ENCODE results near the gene GSTP1.
"Not testable (repeated sequence)": the region's sequence is repeated elsewhere in the genome, so short reads cannot be mapped to it uniquely, and the experiment has no call there.

Gene GSTP1

GRCh38 chr11:67583247-67584204 is at the start of gene GSTP1:
Gene GSTP1, plus strand, starts transcription at chr11:67583812. Its CDS starts 32 bp downstream, at chr11:67583844.
- DNase-seq: peak; percentile 80

DNA sequence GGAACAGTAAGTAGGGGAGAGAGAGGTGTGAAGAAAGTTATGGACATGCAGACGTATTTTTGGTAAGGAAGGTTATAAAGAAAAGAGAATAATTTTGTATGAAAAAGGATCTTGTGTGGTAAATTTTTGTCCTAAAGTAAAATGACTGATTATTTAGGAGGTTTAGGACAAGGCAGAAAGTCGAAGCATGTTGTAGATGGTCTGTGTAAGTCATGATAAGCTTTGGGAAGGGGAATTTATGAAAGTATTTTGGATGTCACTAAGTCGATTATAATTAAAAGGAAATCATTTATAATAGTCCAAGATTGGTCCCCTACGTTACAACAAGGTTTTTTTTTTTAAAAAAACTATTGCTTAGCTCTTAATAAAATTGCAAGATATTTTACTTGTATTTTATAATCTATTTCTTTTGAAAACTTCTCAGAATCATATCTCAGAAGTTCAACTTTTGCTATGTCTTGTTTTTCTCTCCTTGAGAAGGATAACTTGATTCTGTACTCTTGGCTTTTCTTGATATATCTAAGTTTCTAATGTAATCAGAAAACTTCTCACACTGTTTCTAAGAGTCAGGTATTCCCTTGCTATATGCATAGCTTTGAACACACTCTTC is 49.4 kb upstream of the GSTP1 start:
- no peak for DNase-seq

- DNase-seq: no peak
These were observed 48.1 kb upstream of the GSTP1 start for GRCh38 chr11:67535561-67535960.

DNA sequence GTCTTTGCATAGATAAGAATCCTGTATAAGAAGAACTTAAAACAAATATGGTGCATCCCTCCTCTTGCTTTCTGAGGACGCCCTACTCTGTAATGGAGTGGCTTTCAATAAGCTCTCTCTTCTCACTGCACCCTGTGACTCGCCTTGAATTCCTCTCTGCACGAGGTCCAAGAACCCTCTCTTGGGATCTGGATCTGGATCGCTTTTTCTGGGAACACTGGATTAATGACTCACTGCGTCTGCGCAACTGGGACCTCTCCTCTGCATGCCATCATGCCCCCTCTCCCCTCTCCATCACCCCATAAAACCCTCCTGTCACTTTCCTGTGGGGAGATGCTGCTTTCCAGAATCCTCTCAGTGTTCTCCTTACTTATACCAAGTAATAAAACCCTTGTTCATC is 45.3 kb upstream of the GSTP1 start:
- DNase-seq: no peak

DNA sequence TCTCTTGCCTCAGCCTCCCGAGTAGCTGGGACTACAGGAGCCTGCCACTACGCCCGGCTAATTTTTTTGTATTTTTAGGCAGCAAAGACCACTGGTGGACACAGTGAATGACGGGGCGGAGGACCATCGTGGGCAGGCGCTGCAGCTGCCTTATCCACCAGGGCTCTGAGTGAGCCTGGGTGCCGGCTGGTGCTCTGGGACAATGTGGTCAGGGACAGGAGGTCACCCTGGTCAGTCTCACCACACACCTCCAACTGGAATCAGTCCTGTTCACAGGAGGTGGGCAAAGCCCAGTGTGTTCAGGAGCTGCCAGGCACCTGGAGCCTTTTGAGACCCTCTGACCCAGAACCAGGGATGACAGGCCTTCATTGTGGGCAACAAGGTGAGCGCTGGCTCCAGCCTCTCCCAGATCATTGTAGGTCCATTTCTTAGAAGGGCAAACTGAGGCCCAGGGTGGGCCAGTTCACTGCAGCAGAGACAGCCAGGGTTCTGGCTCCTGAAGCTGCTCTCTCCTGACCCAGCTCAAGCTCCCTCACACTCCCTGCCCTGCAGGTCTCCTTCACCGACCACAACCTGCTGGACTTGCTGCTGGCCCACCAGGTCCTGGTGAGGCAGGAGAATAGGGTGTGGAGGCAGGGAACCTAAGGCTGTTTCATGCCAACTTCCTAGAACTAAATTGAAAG is 44.6 kb upstream of the GSTP1 start:
- no peak for DNase-seq

- DNase-seq: no peak
These were observed 44.1 kb upstream of the GSTP1 start for GRCh38 chr11:67539550-67539949.

GRCh38 chr11:67541198-67541597 is 42.4 kb upstream of the GSTP1 start:
- DNase-seq: no peak

- DNase-seq: no peak
These were observed 41.4 kb upstream of the GSTP1 start for GRCh38 chr11:67542169-67542568.

GRCh38 chr11:67542971-67543370 is 40.6 kb upstream of the GSTP1 start:
- no peak for DNase-seq

- no peak for DNase-seq
These were observed 40.0 kb upstream of the GSTP1 start for GRCh38 chr11:67543585-67543984.

DNA sequence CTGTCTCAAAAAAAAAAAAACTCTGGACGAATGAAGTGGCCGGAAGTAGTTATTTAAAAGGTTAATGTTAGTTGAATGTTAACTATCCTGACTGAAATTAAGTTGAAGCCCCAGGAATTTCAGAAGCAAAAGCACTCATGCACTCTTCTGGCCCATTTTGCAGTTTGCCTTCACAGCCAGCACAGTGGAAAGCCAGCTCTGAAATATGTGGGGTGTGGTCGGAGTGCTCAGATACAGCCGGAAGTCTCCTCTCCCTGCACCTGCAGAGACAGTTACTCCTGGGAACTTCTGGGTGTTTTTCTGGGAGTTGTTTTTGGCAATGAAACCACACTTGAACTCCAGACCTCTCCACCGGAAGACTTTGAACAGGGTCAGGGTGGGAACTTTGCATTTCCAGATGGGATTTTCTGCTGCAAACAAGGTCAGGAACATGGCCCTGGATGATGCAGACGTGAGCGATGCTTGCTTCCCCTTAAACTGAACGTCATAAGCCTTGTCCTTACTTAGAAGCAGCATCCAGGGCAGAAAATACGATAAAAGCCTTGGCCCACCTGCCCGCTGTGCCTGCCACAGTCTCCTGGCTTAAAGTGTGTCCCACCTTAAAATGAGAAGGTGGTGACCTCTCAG is 38.9 kb upstream of the GSTP1 start:
- no peak for DNase-seq

DNA sequence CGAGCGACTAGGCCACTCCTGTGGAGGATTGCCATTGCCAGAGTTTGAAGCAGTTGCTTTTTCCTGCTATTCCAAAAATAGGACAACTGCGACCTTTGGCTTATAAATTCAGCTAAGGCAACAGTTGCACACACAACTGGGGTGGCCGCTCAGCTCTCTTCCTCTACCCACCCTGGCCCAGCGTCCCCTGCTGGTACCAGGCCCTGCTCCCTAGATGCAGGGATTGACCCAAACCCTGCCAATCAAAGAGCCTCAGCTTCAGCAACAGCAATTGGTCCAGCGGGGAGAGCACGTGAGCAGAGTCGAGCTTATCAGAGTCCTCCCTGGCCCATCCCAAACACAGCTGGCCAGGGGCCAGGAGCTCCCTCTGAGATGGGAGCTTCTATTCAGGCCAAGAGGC is 38.3 kb upstream of the GSTP1 start:
- DNase-seq: no peak

- DNase-seq: not testable (repeated sequence)
These were observed 35.5 kb upstream of the GSTP1 start for GRCh38 chr11:67548112-67548511.

DNA sequence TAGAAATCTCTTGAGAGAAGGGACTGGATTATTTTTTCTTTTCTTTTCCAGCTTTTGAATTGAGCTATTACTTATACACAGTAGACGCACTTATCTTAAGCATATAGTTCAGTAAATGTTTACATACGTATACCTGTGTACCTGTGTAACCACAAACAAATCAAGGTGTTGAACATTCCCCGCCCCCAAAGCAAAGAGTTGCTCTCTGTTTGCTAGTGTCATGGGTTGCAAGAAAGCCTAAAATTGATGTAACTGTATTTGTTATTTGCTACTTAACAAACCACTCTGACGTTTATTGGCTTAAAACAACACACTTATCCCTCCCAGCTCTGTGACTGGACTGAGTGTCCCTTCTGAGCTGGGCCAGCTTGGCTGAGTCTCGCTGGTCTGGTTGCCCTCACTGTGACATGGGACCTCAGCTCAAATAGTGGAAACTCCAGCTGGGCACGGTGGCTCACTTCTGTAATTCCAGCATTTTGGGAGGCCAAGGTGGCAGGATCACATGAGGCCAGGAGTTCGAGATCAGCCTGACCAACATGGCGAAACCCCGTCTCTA is 35.0 kb upstream of the GSTP1 start:
- no peak for DNase-seq

DNA sequence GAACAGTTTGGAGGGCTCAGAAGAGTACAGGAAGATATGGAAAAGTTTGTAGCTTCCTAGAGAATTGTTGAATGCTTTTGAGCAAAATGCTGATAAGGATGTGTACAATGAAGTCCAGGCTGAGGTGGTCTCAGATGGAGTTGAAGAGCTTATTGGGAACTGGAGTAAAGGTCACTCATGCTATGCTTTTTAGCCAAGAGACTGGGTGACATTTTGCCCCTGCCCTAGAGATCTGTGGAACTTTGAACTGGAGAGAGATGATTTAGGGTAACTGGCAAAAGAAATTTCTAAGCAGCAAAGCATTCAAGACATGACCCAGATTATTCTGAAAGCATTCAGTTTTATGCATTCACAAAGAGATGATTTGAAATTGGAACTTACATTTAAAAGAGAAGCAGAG is 32.5 kb upstream of the GSTP1 start:
- DNase-seq: no peak

GRCh38 chr11:67551697-67552096 is 31.9 kb upstream of the GSTP1 start:
- DNase-seq: not testable (repeated sequence)

DNA sequence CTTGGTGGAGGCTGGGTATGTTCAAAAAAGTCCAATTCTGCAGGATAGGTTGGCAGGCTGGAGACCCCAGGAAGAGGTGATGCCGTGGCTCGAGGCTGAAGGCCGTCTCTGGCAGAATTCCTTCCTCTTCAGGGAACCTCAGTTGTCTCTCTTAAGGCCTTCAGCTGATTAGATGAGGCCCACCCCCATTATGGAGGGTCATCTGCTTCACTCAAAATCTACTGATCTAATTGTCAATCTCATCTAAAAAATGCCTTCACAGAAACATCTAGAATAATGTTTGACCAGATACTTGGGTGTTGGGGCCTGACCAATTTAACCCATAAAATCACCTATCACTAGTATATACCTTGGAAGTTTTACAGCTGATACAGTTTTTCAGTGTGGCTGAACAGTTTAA is 27.4 kb upstream of the GSTP1 start:
- no peak for DNase-seq

DNA sequence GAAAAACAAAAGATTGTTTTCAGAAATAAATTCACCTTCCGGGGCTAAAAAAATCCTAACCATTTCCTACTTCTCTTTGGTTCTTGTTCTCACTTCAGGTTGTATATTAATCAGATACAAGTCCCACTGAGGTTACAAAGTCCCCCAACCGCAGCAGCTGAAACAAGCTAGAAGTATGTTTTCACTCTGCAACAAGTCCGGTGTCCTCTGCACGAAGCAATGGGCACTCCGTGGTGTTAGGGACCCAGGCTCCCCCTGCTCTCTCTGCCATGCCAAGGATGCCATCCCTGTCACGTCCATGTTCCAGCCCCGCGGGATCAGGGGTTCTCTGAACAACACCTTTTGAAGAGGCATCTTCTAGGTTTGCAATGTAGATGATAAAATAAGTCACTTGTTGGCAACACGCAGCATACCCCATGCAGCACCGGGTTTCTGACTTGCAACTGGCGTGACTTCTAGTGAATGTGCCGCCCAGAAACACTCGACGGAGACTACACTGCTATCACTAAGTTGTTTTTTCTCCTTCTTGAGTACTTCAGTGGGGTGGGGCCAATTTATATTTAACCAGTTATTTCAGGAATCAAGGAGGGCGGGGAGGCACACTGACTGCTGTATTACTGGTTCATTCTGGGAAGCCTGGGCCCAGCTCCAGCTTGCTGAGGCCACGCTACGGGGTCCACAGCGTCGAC is 25.4 kb upstream of the GSTP1 start:
- no peak for DNase-seq

GRCh38 chr11:67561971-67562619 is 21.5 kb upstream of the GSTP1 start:
- DNase-seq: no peak

DNA sequence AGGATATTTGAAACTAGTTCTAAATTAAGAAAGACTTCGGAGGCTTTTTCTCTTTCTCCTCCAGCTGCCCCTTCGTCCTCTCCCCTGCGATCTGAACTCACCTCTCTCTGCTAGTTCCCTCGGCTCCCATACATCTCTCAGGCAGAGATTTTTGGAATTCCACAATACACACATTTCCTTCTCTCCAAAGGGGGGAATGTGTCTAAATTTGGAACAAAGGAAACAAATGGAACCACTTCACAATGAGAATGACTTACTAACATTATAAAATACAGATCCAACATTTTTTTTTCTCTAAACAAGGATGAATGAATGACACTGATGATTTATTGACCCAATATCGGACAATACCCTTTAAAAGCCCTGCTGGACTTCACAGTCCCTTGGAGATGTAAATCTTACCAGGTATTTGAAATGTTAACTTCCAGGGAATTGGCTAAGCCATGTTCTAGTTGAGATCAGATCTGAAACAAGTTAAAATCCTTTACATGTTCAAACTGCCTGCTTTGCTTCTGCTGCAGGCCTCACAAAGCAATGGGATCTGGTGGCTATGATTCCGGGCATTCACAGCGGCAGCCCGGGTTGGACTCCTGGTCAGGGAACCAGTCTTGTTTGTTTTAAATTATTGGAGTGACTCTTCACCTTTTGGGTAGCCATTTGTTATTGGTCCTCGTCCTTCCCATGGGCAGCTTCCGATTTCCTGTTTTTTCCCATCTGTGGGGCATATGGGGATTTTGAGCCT is 20.5 kb upstream of the GSTP1 start:
- no peak for DNase-seq

DNA sequence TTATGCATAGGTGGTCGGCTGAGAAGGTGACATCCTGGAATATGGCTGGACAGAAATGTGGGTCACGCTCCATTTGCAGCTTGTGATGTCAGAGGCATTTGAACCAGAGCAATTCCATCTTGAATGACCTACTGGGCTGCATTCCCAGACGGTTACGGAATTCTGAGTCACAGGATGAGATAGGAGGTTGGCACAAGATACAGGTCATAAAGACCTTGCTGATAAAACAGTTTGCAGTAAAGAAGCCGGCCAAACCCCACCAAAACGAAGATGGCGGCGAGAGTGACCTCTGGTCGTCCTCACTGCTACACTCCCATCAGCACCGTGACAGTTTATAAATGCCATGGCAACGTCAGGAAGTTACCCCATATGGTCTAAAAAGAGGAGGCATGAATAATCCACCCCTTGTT is 19.9 kb upstream of the GSTP1 start:
- DNase-seq: not testable (repeated sequence)

Data from activated T-cell treated with anti-CD3 and anti-CD28 coated beads, Interleukin-2, amount 50 U/mL, for 1 hour (primary cell).